A549 (cell line): Measurements from ENCODE around the gene ROR2. TPM values are rescaled to one million over a fixed set of nuclear protein-coding genes. Genes with fewer than 3 reads are reported as not detected.

ENCODE experiments used
- ATAC-seq, 2 experiments: fragments of 200-7000 bp in 1 of 2; fragments of >200 bp in 1 of 2; cut with Nextera tagmentation in 1 of 2; cut with Tn5 transposase in 1 of 2; 3 replicates each; pipeline versions ENCODE4 v1.8.0 to v1.9.1; 2018 to 2020; ENCODE audit warnings: mild to moderate bottlenecking in 1 of 2, moderate library complexity in 1 of 2
- CTCF ChIA-PET: fragments of 300-600 bp; sonication (Branson Sonifier 250); formaldehyde crosslinking; extraction: SDS; loops from one replicate; lab custom pipeline; 2021; ENCODE audit warnings: antibody characterized with exemption, inconsistent platforms; lab: Yijun Ruan, JAX
- POLR2A ChIA-PET: fragments of 350-600 bp; formaldehyde crosslinking; extraction: SDS; loops from one replicate; lab custom pipeline; 2021; ENCODE audit warnings: antibody characterized with exemption, inconsistent platforms; lab: Yijun Ruan, JAX
- DNase-seq, 2 experiments: peaks; one replicate each; pipeline versions ENCODE4 v3.0.0 to v3.0.0-alpha.2; 2011 to 2016; ENCODE audit warnings: low read depth in 1 of 2, low spot score in 1 of 2
- FAIRE-seq: peaks from 2 replicates; lab custom pipeline; 2011; peaks lifted over from hg19 to GRCh38; lab: Jason Lieb, UNC
- H3K27ac ChIP-seq, 2 experiments: fragments of >200 bp; sonication (Bioruptor Twin); formaldehyde crosslinking; 3 replicates each; pipeline ENCODE4 v1.5.1; 2016 to 2017
- H3K4me1 ChIP-seq: fragments of >200 bp; sonication (Bioruptor Twin); formaldehyde crosslinking; 3 replicates; pipeline ENCODE4 v1.6.1; 2016
- H3K4me2 ChIP-seq: fragments of >200 bp; sonication (Bioruptor Twin); formaldehyde crosslinking; 3 replicates; pipeline ENCODE4 v1.6.1; 2016
- H3K4me3 ChIP-seq: fragments of >200 bp; sonication (Bioruptor Twin); formaldehyde crosslinking; 3 replicates; pipeline ENCODE4 v1.5.1; 2016
- H3K9me3 ChIP-seq: fragments of >200 bp; sonication (Bioruptor Twin); formaldehyde crosslinking; 3 replicates; pipeline ENCODE4 v1.6.1; 2016
- CBX2 ChIP-seq: fragments of 200-600 bp; sonication (generic); IDR thresholded peaks from 2 replicates; pipeline ENCODE4 v1.6.1; 2016; ENCODE audit warnings: low read depth, mild to moderate bottlenecking, borderline replicate concordance
- CBX8 ChIP-seq: fragments of 200-600 bp; sonication (generic); IDR thresholded peaks from 2 replicates; pipeline ENCODE4 v1.6.1; 2016
- CEBPB ChIP-seq, 2 experiments: fragments of >200 bp in 1 of 2; sonication (Bioruptor Twin) in 1 of 2; formaldehyde crosslinking in 1 of 2; IDR thresholded peaks; 2 replicates each; pipeline ENCODE4 v1.6.1; 2012 to 2016
- CHD4 ChIP-seq: fragments of 200-600 bp; sonication (generic); IDR thresholded peaks from 2 replicates; pipeline ENCODE4 v1.6.1; 2016; ENCODE audit warnings: antibody characterized with exemption, mild to moderate bottlenecking, borderline replicate concordance
- E2F6 ChIP-seq: IDR thresholded peaks from 2 replicates; pipeline ENCODE4 v1.6.1; 2012; ENCODE audit warnings: low read depth, borderline replicate concordance
- EHF ChIP-seq: fragments of 250-450 bp; sonication (Bioruptor Pico); IDR thresholded peaks from 2 replicates; pipeline ENCODE4 v1.5.0; 2020; ENCODE audit warnings: mild to moderate bottlenecking
- EHMT2 ChIP-seq: fragments of 200-600 bp; sonication (generic); IDR thresholded peaks from 2 replicates; pipeline ENCODE4 v1.6.1; 2016; ENCODE audit warnings: antibody characterized with exemption, low read depth, mild to moderate bottlenecking, moderate library complexity
- ELK1 ChIP-seq: fragments of 150-350 bp; IDR thresholded peaks from 2 replicates; pipeline ENCODE4 v1.6.1; 2014; ENCODE audit warnings: low read depth, mild to moderate bottlenecking, low read length
- ESRRA ChIP-seq: fragments of 150-350 bp; IDR thresholded peaks from 2 replicates; pipeline ENCODE4 v1.6.1; 2014; ENCODE audit warnings: mild to moderate bottlenecking, low read length, borderline replicate concordance
- FOXS1 ChIP-seq: fragments of 250-450 bp; sonication (Bioruptor Pico); IDR thresholded peaks from 2 replicates; pipeline ENCODE4 v1.5.0; 2020; ENCODE audit warnings: mild to moderate bottlenecking, moderate library complexity
- GATA3 ChIP-seq: IDR thresholded peaks from 2 replicates; pipeline ENCODE4 v1.6.1; 2012; ENCODE audit warnings: borderline replicate concordance
- HES2 ChIP-seq: fragments of >200 bp; sonication (Bioruptor Twin); formaldehyde crosslinking; IDR thresholded peaks from 2 replicates; pipeline ENCODE4 v1.6.1; 2016
- HMGXB4 ChIP-seq: fragments of 250-450 bp; sonication (Bioruptor Pico); IDR thresholded peaks from 2 replicates; pipeline ENCODE4 v1.5.0; 2021; ENCODE audit warnings: mild to moderate bottlenecking, moderate library complexity, borderline replicate concordance
- HOXB5 ChIP-seq: fragments of 250-450 bp; sonication (Bioruptor Pico); IDR thresholded peaks from 2 replicates; pipeline ENCODE4 v1.5.0; 2020; ENCODE audit warnings: mild to moderate bottlenecking, moderate library complexity
- JUNB ChIP-seq: fragments of >200 bp; sonication (Bioruptor Twin); formaldehyde crosslinking; IDR thresholded peaks from 2 replicates; pipeline ENCODE4 v1.6.1; 2016
- KDM1A ChIP-seq: fragments of 200-600 bp; sonication (generic); IDR thresholded peaks from 2 replicates; pipeline ENCODE4 v1.6.1; 2016; ENCODE audit warnings: low read depth, mild to moderate bottlenecking
- MAZ ChIP-seq: fragments of 150-350 bp; IDR thresholded peaks from 2 replicates; pipeline ENCODE4 v1.6.1; 2014; ENCODE audit warnings: antibody characterized with exemption, low read depth, low read length, borderline replicate concordance
- MYC ChIP-seq: IDR thresholded peaks from 2 replicates; pipeline ENCODE4 v1.6.1; 2012; ENCODE audit warnings: mild to moderate bottlenecking, inconsistent platforms, low read length, improper control_type of control experiment, borderline replicate concordance
- NR3C1 ChIP-seq: fragments of >200 bp; sonication (Bioruptor Twin); formaldehyde crosslinking; IDR thresholded peaks from 3 replicates; pipeline ENCODE4 v1.6.1; 2017
- RARB ChIP-seq: fragments of 250-450 bp; sonication (Bioruptor Pico); IDR thresholded peaks from 2 replicates; pipeline ENCODE4 v1.8.0; 2021; ENCODE audit warnings: mild to moderate bottlenecking, moderate library complexity
- RFX5 ChIP-seq: fragments of 450-650 bp; IDR thresholded peaks from 2 replicates; pipeline ENCODE4 v1.7.1; 2014; ENCODE audit warnings: antibody characterized with exemption, mild to moderate bottlenecking, moderate library complexity
- RNF2 ChIP-seq: fragments of 200-600 bp; sonication (generic); IDR thresholded peaks from 2 replicates; pipeline ENCODE4 v1.6.1; 2016; ENCODE audit warnings: low read depth, mild to moderate bottlenecking, antibody characterized with exemption, moderate library complexity, borderline replicate concordance
- SREBF2 ChIP-seq: fragments of 450-650 bp; IDR thresholded peaks from 2 replicates; pipeline ENCODE4 v1.6.1; 2014; ENCODE audit warnings: mild to moderate bottlenecking, moderate library complexity
- TP53 ChIP-seq: fragments of 250-450 bp; sonication (Bioruptor Pico); IDR thresholded peaks from 2 replicates; pipeline ENCODE4 v1.5.0; 2021; ENCODE audit warnings: mild to moderate bottlenecking, moderate library complexity
- ZFP36 ChIP-seq: fragments of 450-650 bp; IDR thresholded peaks from 2 replicates; pipeline ENCODE4 v1.6.1; 2014; ENCODE audit warnings: borderline replicate concordance; ENCODE audit not compliant: partially characterized antibody
- ZNF302 ChIP-seq: fragments of 250-450 bp; sonication (Bioruptor Pico); IDR thresholded peaks from 2 replicates; pipeline ENCODE4 v1.9.0; 2021; ENCODE audit warnings: inconsistent platforms, mild to moderate bottlenecking, moderate library complexity
- WGBS: methylation state at CpG from one replicate; pipeline ENCODE4 v1.1.6; 2017; ENCODE audit errors: missing lambda C conversion rate; 5-methylcytosine and 5-hydroxymethylcytosine counted together
- polyA plus RNA-seq, 4 experiments: library from polyadenylated mRNA; depleted of rRNA in 3 of 4; stranded (reverse); fragments of >200 nt; fragmentation: RNase III in 1 of 4; extraction: RNeasy Plus Mini Kit Qiagen cat#74134 plus additional on column Dnase treatment in 1 of 4; gene quantifications; 2 replicates in 3 of 4; 3 replicates in 1 of 4; pipeline ENCODE4 v1.2.3, GENCODE V29; 2011 to 2017
- TF ChIP-seq, protein P1 (sequence below): fragments of 200-600 bp; sonication (generic); IDR thresholded peaks from 2 replicates; pipeline ENCODE4 v1.6.1; 2016; ENCODE audit warnings: antibody characterized with exemption, mild to moderate bottlenecking, moderate library complexity

ROR2 gene
- polyA plus RNA-seq, 2 of the 4 experiments (the other 2 are of a cell fraction) = 0.12 to 0.53 TPM

GRCh38 chr9:91790917-91791316 lies 159.1 kb downstream of the ROR2 start:
- Histone ChIP-seq H3K9me3 (no peaks in the 10 kb centered on the region), H3K27ac (no peak overlapping the region), H3K4me3 (no peak overlapping the region), H3K4me1 (no peaks in the 10 kb centered on the region), H3K4me2 (no peak overlapping the region)
- TF ChIP-seq HES2 = no peak
- TF ChIP-seq TP53 (CRISPR knock-in tag) = no peak
- TF ChIP-seq CEBPB (IDR thresholded peaks at IDR 0.05) = no peak
- no peak for TF ChIP-seq JUNB
- no peak for TF ChIP-seq FOXS1
- TF ChIP-seq ZFP36 = no peak
- TF ChIP-seq RARB (CRISPR knock-in tag) = no peak
- TF ChIP-seq ZNF302 (CRISPR knock-in tag) = no peak
- no peak for TF ChIP-seq CBX8
- TF ChIP-seq, protein P1, sequence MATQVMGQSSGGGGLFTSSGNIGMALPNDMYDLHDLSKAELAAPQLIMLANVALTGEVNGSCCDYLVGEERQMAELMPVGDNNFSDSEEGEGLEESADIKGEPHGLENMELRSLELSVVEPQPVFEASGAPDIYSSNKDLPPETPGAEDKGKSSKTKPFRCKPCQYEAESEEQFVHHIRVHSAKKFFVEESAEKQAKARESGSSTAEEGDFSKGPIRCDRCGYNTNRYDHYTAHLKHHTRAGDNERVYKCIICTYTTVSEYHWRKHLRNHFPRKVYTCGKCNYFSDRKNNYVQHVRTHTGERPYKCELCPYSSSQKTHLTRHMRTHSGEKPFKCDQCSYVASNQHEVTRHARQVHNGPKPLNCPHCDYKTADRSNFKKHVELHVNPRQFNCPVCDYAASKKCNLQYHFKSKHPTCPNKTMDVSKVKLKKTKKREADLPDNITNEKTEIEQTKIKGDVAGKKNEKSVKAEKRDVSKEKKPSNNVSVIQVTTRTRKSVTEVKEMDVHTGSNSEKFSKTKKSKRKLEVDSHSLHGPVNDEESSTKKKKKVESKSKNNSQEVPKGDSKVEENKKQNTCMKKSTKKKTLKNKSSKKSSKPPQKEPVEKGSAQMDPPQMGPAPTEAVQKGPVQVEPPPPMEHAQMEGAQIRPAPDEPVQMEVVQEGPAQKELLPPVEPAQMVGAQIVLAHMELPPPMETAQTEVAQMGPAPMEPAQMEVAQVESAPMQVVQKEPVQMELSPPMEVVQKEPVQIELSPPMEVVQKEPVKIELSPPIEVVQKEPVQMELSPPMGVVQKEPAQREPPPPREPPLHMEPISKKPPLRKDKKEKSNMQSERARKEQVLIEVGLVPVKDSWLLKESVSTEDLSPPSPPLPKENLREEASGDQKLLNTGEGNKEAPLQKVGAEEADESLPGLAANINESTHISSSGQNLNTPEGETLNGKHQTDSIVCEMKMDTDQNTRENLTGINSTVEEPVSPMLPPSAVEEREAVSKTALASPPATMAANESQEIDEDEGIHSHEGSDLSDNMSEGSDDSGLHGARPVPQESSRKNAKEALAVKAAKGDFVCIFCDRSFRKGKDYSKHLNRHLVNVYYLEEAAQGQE = no peak
- no peak for TF ChIP-seq HOXB5 (CRISPR knock-in tag)
- no peak for TF ChIP-seq RNF2
- TF ChIP-seq MYC = no peak
- TF ChIP-seq SREBF2 = no peak
- POLR2A ChIA-PET = no interaction called here
- DNase-seq = no peak
- 7% methylated on average over 4 of the region's 4 CpGs for WGBS
- CTCF ChIA-PET = interaction anchor here (0.7 to 5.4 kb wide), 4 partner anchors 15 to 159 kb away, joined by 3 to 31 read pairs (median 5); partner anchors contain the start of gene ROR2
- no peak for ATAC-seq
- no peak for FAIRE-seq

- ChIA-PET CTCF (interaction anchor here (1.4 to 5.4 kb wide), 2 partner anchors 14 to 19 kb away, joined by 3 to 31 read pairs; no protein-coding TSS in a partner anchor), POLR2A (no interaction called here)
- no peak for ATAC-seq
- TF ChIP-seq EHMT2 (no peak), CBX2 (no peak), HMGXB4 (no peak), ZNF302 (CRISPR knock-in tag) (no peak), ELK1 (no peak), ESRRA (no peak), E2F6 (no peak), KDM1A (no peak), MYC (no peak), RFX5 (no peak), EHF (CRISPR knock-in tag) (no peak), MAZ (no peak), CHD4 (no peak), NR3C1 (no peak), GATA3 (no peak)
- TF ChIP-seq, protein P1 = no peak
These were observed 160.1 kb downstream of the ROR2 start for GRCh38 chr9:91789941-91790340.

More at GRCh38 chr9:91789941-91790340, 160.1 kb downstream of the ROR2 start:
- DNase-seq = no peak
- WGBS = 11% methylated on average over 3 of the region's 3 CpGs
- Histone ChIP-seq H3K4me2 (no peak overlapping the region), H3K4me3 (no peak overlapping the region), H3K27ac (no peak overlapping the region), H3K9me3 (no peaks in the 10 kb centered on the region), H3K4me1 (no peaks in the 10 kb centered on the region)
- FAIRE-seq = no peak
